KMS-11 (cell line): ENCODE results near the gene UBN1.

Experiments
- H2AFZ ChIP-seq: fragments of 200-600 bp; sonication (generic); 2 replicates; pipeline ENCODE4 v1.6.1; 2016; ENCODE audit warnings: antibody characterized with exemption, mixed run types, low read depth
- H3K27ac ChIP-seq: fragments of 200-600 bp; sonication (generic); 2 replicates; pipeline ENCODE4 v1.6.1; 2016; ENCODE audit warnings: mild to moderate bottlenecking, mixed run types
- H3K27me3 ChIP-seq: fragments of 200-600 bp; sonication (generic); 2 replicates; pipeline ENCODE4 v1.6.1; 2017; ENCODE audit warnings: mild to moderate bottlenecking, low read depth, mixed run types, moderate library complexity; ENCODE audit not compliant: insufficient read depth
- H3K36me3 ChIP-seq: fragments of 200-600 bp; sonication (generic); 2 replicates; pipeline ENCODE4 v1.6.1; 2017; ENCODE audit warnings: mild to moderate bottlenecking, mixed run types; ENCODE audit not compliant: insufficient read depth
- H3K4me1 ChIP-seq: fragments of 200-600 bp; sonication (generic); 2 replicates; pipeline ENCODE4 v1.6.1; 2016; ENCODE audit warnings: mild to moderate bottlenecking, low read depth, mixed run types; ENCODE audit not compliant: poor library complexity, severe bottlenecking
- H3K4me2 ChIP-seq: fragments of 200-600 bp; sonication (generic); 2 replicates; pipeline ENCODE4 v1.7.0; 2016; ENCODE audit warnings: mild to moderate bottlenecking, mixed run types
- H3K4me3 ChIP-seq: fragments of 200-600 bp; sonication (generic); IDR thresholded peaks from 2 replicates; pipeline ENCODE4 v1.6.1; 2017; ENCODE audit warnings: low read depth, low read length, mixed read lengths; ENCODE audit not compliant: insufficient read depth
- H3K79me2 ChIP-seq: fragments of 200-600 bp; sonication (generic); 2 replicates; pipeline ENCODE4 v1.6.1; 2016; ENCODE audit warnings: low read depth, mixed run types; ENCODE audit not compliant: insufficient read depth
- H3K9ac ChIP-seq: fragments of 200-600 bp; sonication (generic); 2 replicates; pipeline ENCODE4 v1.6.1; 2016; ENCODE audit warnings: mild to moderate bottlenecking, mixed run types
- H4K20me1 ChIP-seq: fragments of 200-600 bp; sonication (generic); 2 replicates; pipeline ENCODE4 v1.6.1; 2016; ENCODE audit warnings: mild to moderate bottlenecking, mixed run types; ENCODE audit not compliant: insufficient read depth
- CTCF ChIP-seq: fragments of 200-600 bp; sonication (generic); conservative IDR thresholded peaks from 2 replicates; pipeline ENCODE4 v1.6.1; 2017; ENCODE audit warnings: low read depth, mild to moderate bottlenecking, antibody characterized with exemption, low read length, moderate library complexity, mixed read lengths

Gene UBN1

GRCh38 chr16:4862639-4863038 is 15.4 kb downstream of the UBN1 start:
- Histone ChIP-seq H3K4me1 (no peaks in the 10 kb centered on the region), H4K20me1 (no peaks in the 10 kb centered on the region; the same call in 1 of the 2 replicates), H3K27ac (no peak overlapping the region), H3K4me3 (no peak overlapping the region), H3K36me3 (no peaks in the 10 kb centered on the region; the same call in 1 of the 2 replicates), H3K79me2 (peaks cover 20% of the 10 kb centered on the region; the same call in 1 of the 2 replicates), H3K27me3 (no peaks in the 10 kb centered on the region), H2AFZ (no peak overlapping the region), H3K4me2 (no peak overlapping the region), H3K9ac (no peak overlapping the region)
- no peak for TF ChIP-seq CTCF

GRCh38 chr16:4864728-4865127 is 17.4 kb downstream of the UBN1 start:
- no peak for TF ChIP-seq CTCF
- no peak overlapping the region for H3K4me2 ChIP-seq
- no peak overlapping the region for H3K9ac ChIP-seq
- no peak overlapping the region for H2AFZ ChIP-seq
- no peaks in the 10 kb centered on the region for H3K27me3 ChIP-seq
- H4K20me1 ChIP-seq, result no peaks in the 10 kb centered on the region; the same call in 1 of the 2 replicates
- peaks cover 26% of the 10 kb centered on the region; the same call in 1 of the 2 replicates for H3K79me2 ChIP-seq
- H3K4me1 ChIP-seq, result no peaks in the 10 kb centered on the region
- H3K36me3 ChIP-seq, result no peaks in the 10 kb centered on the region
- H3K27ac ChIP-seq, result no peak overlapping the region
- no peak overlapping the region for H3K4me3 ChIP-seq

- Histone ChIP-seq H3K36me3 (peaks cover under 1% of the 10 kb centered on the region; the same call in 1 of the 2 replicates), H4K20me1 (no peaks in the 10 kb centered on the region; the same call in 1 of the 2 replicates), H3K4me1 (no peaks in the 10 kb centered on the region), H2AFZ (no peak overlapping the region), H3K27me3 (no peaks in the 10 kb centered on the region), H3K9ac (no peak overlapping the region), H3K4me2 (no peak overlapping the region), H3K79me2 (peaks cover 26% of the 10 kb centered on the region; the same call in 1 of the 2 replicates), H3K4me3 (no peak overlapping the region), H3K27ac (no peak overlapping the region)
- no peak for TF ChIP-seq CTCF
Measured at GRCh38 chr16:4865231-4865860, 18.1 kb downstream of the UBN1 start.

GRCh38 chr16:4866586-4866985 is 19.3 kb downstream of the UBN1 start:
- Histone ChIP-seq H4K20me1 (no peaks in the 10 kb centered on the region; the same call in 1 of the 2 replicates), H3K27me3 (no peaks in the 10 kb centered on the region), H3K79me2 (peaks cover 26% of the 10 kb centered on the region; the same call in 1 of the 2 replicates), H3K36me3 (peaks cover 10% of the 10 kb centered on the region; the same call in 1 of the 2 replicates), H3K9ac (no peak overlapping the region), H3K4me2 (no peak overlapping the region), H3K27ac (no peak overlapping the region), H3K4me1 (no peaks in the 10 kb centered on the region), H2AFZ (no peak overlapping the region), H3K4me3 (no peak overlapping the region)
- TF ChIP-seq CTCF, result no peak
